ENCODE results near the gene PCMTD2.
"Not testable (repeated sequence)": the region's sequence is repeated elsewhere in the genome, so short reads cannot be mapped to it uniquely, and the experiment has no call there.

PCMTD2 gene

DNA sequence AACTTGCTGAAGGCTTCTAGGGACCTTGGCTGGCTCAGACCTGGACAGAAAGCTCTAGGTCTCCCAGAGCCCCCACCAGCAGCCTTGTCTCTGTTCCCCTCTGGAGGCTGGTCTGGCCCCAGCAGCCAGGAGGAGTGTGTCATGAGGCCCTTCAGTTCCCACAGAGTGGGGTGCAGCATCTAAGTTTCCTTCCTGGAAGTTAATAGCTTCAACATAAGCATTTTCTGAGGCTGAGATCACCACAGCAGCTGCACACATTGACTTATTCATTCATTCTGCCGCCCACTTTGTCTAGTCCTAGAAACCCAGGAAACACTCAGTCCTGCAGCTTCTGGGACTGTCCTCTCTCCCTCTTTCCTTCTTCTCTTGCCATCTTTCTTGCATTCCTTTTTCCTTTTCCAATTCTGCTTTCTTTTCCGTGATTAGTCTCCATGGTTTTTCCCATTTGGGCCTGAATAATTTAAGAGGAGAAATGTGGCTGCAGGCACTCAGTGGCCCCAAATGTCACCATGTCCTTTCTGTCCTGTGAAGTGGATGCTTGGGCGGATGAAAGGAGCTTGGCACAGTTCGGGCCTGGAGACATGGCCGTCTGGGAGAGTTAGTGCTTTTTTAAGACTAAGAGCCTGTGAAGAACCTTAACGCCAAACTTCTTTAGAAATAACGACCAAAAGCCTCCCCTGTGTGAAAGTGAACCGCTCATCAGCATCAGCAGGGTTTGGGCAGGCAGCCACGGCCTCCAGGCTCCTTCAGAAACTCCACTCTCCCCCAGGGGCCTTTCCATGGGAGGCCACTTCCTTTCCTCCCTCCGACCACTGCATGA lies 31.0 kb upstream of the PCMTD2 start:
- no peak for DNase-seq

DNA sequence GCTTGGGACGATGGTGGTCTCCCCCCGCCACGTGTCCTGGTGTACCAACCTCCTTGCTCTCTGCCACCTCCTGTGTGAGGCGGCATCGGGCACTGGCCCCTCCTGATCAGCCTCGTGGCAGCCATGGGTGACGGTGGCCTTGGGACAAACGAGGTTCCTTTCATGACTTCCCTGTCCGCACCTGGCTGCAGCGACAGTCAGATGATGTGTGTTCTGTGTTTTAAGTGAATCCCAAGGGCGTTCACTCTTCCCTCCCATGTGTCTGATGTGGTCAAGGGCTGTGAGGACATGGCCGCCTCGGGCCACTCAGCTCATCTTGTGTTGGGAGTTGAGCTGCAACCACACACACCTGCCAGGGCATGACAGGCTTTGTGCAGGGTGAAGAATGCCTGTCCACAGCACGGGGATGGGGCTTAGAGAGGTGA lies 30.4 kb upstream of the PCMTD2 start:
- DNase-seq, result no peak

DNA sequence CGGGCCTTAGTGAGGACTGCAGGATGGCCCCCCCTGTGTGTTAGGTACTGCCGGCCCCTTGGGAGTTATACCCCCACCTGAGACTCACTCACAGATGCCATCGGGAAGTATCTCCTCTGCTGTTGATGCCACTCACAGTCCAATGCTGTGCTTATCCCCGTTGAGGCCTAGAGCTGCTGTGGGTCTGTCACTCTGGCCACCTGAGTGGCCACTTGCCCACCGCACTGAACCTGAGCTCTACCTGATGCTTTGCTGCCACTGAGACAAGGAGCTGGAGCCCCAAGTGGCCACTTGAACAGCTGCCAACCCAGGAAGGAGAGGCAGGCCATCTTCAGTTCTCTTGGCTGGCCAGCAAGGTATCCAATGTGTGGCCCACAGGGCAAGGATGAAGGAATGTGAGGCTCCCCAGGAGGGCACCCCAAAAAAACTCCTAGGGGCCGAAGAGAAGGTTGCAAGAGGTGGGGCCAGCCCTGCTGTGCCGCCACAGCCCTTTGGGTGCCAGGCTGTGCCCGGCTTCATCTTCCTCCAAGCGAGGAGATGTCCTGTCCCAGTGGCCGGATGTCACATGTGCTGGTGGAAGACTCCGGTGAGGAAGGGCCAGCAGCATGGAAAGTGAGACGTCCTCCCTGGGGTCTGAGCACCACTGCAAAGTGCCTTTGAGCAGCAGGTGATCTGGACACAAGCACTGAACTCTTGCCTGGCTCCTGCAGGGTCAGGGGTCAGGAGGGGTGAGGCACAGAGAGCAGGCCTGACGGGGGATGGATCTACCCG lies 29.5 kb upstream of the PCMTD2 start:
- no peak for DNase-seq

DNA sequence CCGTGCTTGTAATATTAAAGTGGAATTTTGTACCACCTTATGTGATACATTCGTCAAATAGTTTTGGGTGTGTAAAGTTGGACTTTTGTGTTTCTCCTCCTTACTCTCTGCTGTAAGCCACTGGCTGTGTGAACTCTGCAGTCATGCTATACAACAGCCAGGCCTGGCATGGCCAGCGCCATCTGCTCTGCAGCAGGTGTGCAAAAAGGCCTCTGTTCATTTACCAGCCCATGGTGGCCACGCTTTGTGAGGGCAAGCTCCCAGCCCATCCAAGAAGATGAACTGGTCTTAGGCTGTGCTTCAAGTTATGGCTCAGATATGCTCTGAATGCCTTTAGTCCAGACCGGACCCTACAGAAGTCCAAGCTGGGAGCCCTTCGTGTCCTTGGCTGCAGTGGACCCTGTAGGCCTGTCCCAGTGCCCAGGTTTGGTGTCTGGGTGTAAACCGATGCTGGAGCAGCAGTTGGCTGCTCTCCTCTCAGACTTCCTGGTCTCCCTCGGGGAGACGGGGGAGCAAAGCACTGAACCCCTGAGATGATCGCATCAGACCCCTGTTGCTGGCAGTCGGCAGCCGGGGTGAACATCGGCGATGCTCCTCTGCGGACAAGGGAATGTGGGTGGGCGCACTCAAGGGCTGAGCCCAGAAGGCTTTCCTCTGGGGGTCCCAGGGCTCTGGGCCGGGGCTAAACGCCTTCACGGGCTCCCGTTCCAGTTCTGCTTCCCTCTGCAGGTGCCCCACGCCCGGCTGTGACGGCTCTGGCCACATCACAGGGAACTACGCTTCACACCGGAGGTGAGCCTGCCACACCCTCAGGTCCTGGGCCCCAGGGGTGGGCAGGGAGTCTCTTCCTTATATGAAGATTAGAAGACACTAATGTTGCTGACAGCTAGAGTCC lies 28.6 kb upstream of the PCMTD2 start:
- no peak for DNase-seq

DNA sequence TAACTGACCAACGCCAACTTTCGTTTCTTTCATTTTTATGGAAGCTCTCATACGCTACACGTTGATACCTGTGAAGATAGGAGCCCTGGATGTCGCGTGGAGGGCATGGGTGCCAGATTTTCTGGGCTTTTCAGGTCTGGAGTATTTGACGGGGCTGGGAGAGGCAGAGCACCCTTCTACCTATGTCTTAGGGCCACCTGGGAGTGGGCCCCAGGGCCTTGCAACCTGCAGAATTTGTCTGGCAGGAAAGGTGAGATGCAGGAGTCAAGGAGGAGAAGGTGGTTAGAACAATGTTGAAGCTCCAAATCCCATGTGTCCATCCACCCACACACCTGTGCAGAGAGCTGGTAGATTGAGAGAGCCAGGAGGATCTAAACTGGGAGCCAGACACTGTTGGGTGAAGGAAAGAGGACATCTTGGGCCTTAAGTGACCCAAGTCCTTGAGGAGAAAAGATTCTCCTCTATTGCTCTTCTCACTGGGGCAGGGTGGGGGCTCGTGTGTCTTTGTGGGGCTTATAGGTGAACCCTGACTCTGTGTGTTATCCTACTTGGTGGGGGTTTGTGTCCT lies 27.4 kb upstream of the PCMTD2 start:
- DNase-seq, result no peak

DNA sequence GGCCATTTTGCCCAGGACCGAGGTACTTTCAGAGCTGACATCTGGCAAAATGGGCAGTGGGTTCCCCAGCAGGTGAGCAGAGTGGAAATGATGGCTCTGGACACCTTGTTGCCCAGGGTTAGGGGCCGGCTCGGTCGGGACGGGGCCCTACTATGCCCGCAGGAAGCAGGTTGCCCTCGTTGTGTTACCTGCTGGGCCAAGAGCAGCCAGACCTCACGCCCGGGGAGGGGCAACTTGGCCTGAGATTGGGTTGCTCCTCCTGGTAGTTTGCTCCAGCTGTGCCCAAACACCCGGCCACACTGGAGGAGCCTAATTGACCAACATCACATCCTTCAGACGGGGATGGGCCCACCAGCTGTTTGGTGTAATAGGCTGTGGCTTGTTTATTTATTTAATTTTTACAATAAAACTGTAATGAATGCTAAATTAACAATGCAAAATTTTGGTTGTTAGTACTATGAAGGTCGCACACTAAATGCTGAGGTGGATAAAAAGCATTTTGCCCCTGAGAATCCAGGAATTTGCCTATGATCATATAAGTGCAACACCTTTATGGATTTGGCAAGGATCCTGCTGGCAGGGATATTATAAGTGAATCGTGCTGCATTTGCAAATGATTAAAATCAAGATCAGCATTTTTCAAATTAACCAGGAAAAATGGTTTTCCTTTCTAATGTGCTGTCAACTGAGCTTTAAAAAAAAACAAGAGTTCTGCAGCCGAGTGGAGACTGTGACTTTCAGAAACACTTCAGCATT lies 26.6 kb upstream of the PCMTD2 start:
- DNase-seq, result no peak

DNA sequence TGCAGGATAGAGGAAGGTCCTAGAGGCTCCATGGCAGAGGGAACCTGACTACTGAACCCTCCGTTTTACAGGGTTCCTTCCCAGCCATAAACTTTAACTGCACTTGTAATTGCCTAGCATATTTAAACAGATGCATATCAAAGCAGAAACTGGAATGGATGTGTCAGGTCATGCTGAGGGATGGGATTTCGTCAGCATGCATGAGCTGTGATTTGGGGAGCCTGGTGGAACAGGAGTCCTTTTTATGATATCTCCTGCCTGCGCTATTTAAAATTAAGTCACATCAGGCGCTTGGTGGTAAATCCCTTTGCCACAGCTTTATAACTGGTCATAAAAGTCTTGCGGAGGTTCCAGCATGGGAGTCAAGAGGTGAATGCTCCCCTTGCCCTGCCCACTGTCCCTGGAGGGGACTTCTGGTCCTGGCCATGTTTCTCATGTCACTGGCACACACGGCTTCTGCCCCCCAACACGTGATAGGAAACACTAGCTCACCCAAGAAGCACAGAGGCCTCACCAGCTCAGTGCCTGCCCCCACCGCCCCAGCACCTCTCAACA lies 26.0 kb upstream of the PCMTD2 start:
- no peak for DNase-seq

DNA sequence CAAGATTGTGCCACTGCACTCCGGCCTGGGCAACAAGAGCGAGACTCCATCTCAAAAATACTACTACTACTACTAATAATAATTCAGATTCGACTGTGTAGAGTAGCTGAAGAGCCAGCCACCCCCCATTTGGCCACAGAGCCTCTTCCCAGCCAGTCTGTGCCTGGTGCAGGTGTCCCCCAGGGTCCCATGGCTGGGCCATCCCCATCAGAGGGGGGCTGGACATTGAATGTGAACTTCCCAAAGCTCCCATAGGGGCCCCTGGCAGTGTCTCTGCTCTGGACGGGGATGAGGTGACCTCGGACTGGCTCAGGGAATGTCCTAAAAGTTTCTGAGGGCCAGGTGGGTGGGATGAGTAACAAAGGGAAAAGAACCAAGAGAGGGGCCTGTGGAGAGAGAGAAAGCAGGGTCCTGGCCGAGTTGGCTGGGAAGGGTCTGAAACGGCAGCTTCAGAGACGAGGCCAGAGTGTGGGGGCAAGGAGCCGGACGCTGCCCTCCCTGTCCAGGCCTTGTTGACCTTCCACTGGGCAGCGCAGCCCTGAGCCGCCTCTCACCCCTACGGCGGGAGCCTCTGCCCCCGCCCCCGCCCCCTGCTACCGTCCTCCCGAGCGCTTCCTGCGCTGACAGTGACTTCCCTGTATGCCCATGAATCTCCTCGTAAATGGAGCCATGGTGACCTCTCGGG lies 24.9 kb upstream of the PCMTD2 start:
- DNase-seq, result no peak

DNA sequence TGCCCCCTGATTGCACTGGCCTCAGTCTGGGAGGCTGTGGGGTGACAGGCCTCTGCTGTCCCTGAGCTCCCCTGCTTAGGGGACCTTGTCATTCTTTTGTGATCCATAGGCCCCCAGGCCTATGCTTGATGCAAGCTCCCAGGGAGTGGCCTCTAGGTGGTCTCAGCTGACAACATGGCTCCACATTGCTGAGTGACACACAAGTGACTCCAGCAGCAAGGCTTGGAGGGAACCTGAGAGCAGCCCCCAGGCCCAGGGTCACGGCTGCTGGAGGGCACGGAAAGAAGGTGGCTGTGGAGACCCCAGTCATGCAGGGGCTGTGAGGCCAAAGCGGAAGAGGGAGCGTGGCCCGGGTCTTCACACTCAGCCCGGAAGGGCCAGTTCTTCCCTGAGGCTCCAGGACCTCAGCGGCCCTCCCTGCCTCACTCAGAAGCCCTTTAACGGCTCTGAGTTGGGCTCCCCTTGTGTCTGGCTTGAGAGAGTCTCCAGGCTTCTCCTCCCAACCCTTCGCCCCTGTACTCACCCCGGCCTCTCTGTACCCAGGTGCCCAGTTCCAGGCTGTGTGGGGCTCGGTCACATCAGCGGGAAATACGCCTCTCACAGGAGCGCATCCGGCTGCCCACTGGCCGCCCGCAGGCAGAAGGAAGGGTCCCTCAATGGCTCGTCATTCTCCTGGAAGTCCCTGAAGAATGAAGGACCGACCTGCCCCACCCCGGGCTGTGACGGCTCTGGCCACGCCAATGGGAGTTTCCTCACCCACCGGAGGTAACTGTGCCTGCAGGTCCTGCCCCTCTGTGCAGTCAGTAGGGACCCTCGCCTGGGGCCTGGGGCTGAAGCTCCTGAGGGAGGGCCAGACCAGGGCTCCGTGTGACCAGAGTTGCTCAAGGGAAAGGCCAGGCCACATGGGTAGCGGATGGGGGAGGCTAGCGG lies 23.7 kb upstream of the PCMTD2 start:
- no peak for DNase-seq

DNA sequence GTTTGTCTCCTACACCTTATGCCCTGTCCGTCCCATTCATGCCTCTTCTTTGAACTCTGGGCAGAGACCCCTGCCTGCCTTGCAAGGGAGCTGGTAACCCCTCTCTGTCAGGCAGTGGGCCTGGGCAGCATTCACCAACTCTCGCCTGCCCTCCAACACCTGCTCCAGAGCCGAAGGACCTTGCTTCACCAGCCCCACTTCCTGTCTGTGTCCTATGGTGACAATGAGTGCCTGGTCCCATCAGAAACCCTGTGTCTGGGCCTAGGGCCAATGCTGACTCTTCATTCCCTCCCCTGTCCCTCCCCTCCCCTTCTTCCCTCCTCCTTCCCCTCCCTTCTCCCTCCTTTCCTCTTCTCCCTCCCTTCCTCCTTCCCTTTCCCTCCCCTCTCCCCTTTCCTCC lies 22.8 kb upstream of the PCMTD2 start:
- no peak for DNase-seq

DNA sequence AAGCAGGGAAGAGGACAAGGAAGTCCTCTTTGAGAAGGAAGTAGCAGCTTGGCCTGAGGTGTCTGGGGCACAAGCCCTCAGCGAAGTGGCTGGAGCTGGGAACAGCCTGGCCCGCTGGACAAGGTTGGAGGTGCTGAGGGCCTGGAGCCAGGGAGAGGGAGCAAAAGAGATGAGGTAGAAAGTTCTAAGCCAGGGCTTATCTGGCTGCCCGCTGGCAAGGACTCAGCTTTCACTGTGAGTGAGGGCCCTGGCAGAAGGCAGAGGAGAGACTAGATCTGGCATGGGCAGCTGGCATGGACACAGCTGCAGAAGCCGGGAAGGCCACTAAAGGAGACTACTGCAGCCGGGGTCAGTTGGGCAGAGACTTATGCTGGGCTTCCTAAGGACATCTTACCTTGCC lies 21.8 kb upstream of the PCMTD2 start:
- no peak for DNase-seq

DNA sequence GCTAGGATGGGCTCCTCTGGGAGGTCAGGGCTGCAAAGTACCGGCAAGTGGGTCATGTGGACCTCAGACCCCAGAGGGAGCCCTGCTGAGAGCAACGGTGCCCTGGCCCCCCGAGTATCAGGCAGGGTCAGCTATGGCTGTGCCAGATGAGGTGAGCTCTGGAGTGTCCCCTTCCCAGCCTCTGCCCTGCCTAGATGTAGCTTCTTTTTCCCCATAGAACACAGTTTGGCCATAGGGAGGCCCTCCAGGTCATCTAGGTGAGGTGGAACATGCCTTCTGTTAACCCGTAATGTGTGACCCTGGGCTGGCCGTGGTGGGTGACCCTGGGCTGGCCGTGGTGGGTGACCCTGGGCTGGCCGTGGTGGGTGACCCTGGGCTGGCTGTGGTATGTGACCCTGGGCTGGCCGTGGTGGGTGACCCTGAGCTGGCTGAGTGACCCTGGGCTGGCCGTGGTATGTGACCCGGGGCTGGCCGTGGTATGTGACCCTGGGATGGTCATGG lies 21.2 kb upstream of the PCMTD2 start:
- no peak for DNase-seq

DNA sequence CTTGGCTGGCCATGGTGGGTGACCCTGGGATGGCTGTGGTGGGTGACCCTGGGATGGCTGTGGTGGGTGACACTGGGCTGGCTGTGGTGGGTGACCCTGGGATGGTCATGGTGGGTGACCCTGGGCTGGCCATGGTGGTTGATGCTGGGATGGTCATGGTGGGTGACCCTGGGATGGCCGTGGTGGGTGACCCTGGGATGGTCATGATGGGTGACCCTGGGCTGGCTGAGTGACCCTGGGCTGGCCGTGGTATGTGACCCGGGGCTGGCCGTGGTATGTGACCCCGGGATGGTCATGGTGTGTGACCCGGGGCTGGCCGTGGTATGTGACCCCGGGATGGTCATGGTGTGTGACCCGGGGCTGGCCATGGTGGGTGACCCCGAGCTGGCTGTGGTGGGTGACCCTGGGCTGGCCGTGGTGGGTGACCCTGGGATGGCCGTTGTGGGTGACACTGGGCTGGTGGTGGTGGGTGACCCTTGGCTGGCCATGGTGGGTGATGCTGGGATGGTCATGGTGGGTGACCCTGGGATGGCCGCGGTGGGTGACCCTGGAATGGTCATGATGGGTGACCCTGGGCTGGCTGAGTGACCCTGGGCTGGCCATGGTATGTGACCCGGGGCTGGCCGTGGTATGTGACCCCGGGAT lies 20.5 kb upstream of the PCMTD2 start:
- DNase-seq, result not testable (repeated sequence)

DNA sequence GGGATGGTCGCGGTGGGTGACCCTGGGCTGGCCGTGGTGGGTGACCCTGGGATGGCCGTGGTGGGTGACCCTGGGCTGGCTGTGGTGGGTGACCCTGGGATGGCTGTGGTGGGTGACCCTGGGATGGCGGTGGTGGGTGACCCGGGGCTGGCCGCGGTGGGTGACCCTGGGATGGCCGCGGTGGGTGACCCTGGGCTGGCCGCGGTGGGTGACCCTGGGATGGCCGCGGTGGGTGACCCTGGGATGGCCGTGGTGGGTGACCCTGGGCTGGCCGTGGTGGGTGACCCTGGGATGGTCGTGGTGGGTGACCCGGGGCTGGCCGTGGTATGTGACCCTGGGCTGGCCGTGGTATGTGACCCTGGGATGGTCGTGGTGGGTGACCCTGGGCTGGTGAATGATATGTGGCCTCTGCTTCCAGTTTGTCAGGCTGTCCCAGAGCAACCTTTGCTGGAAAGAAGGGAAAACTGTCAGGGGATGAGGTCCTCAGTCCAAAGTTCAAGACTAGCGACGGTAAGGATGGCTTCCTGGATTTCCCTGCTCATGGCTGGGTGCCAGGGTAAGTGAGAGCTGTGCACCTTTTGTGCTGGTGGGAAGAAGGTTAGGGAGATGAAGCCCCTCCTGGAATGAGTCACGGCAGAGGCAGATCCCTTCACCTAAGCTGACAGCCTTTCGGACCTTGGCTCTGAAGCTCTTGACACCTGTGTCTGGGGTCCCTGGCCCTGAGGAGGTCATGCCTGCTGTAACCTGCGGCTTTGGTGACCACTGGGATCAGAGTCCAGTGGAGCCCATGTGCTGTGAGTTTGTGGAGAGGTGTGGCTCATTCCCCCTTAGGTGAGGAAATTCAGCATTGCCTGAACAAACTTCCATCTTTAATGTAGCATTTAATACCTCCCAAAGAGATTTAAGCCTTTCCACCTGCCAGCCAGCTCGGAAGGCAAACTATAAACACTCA lies 19.1 kb upstream of the PCMTD2 start:
- DNase-seq, result no peak

DNA sequence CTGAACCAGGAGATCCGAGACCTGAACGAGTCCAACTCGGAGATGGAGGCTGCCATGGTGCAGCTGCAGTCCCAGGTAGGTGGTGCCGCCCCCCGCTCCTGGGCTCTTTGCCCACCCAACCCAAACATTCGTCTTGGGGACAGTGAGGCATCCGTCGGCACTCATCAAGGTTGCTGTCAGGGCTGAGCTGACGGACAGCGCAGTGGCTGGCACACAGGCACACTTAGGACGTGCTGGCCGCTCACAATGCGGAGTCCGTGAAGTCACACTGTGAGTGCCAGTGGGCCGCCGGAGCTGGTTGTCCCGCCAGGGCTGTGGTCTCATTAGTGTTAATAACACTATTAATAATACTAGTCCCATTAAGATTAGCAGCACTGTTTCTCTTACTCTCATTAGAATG lies 18.2 kb upstream of the PCMTD2 start:
- no peak for DNase-seq

DNA sequence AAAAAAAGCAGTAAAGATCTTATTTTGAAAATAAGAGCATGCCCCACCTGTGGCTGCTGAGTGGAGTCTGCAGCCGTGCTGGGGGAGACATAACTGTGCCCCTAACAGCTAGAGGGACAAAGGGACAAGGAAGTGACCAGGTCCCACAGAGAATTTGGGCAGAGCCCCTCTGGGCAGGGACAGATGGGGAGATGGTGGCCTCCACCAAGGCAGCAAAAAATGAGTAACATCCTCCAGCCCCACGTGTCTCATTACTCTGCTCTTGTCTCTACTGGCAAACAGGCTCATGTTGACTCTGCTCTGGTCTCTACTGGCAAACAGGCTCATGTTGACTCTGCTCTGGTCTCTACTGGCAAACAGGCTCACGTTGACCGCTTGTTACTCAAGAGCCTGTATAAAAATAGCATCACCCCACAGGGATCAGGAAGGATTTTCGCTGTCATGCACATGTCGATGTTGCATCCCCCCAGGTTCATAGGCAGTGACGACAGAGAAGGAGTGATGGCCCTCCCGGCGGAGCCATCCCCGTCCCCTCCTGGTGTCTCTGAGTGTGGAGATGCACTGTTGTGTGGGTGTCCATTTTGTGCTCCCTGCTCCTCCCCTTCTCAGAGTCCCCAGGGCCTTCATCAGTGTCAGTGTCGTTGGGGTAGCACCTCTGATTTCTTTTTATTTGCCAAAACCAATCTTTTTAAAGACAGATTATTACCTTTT lies 17.3 kb upstream of the PCMTD2 start:
- no peak for DNase-seq

DNA sequence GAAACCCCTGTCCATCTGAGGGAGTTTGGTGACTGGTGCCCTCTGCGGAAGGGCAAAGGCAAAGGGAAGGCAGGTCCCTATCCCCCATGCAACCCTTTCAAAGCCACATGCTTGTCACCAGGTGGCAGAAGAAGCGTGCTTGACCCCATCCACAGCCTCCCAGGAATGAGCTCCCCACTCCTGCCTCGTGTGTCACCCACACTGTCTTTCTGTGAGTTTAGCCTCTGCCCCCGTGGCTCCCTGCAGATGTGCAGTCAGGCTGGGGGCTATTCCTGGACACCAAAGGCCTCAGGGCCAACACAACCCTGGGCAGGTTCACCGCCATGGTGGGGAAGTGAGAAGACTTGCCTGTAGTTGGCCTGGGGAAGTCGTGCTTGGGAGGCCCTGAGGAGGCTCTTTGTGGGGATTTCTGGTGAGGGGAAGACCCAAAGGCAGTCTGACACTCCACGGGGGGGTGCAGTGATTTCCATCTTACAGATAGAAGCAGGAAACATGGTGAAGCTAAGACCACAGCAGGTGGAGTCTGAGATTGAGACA lies 16.6 kb upstream of the PCMTD2 start:
- no peak for DNase-seq

Data from cerebellar nuclear complex (tissue), 1 donor.